GM23338 (cell line): Measurements from ENCODE around the gene PKHD1. TPM values are rescaled to one million over a fixed set of nuclear protein-coding genes. Genes with fewer than 3 reads are reported as not detected.

Source experiments
- ATAC-seq: fragments of 200-7000 bp; cut with Tn5 transposase; 3 replicates; pipeline ENCODE4 v1.9.1; 2020
- DNase-seq: peaks from one replicate; pipeline ENCODE4 v3.0.0-alpha.2; 2015; ENCODE audit warnings: low spot score
- H2AFZ ChIP-seq: fragments of 200-600 bp; sonication (generic); 2 replicates; pipeline ENCODE4 v1.8.0; 2016; ENCODE audit warnings: antibody characterized with exemption, mild to moderate bottlenecking, moderate library complexity
- H3F3A ChIP-seq: fragments of 200-600 bp; sonication (generic); replicated peaks from 2 replicates; pipeline ENCODE4 v1.8.0; 2017; ENCODE audit warnings: antibody characterized with exemption, mixed run types, low read depth
- H3K27ac ChIP-seq: fragments of 200-600 bp; sonication (generic); 2 replicates; pipeline ENCODE4 v1.6.1; 2016; ENCODE audit warnings: low read depth
- H3K27me3 ChIP-seq: fragments of 200-600 bp; sonication (generic); 2 replicates; pipeline ENCODE4 v1.8.0; 2016; ENCODE audit warnings: mild to moderate bottlenecking, mixed run types, moderate library complexity; ENCODE audit not compliant: insufficient read depth
- H3K36me3 ChIP-seq: fragments of 200-600 bp; sonication (generic); 2 replicates; pipeline ENCODE4 v1.8.0; 2016; ENCODE audit warnings: mild to moderate bottlenecking; ENCODE audit not compliant: insufficient read depth
- H3K4me1 ChIP-seq: fragments of 200-600 bp; sonication (generic); 2 replicates; pipeline ENCODE4 v1.8.0; 2016; ENCODE audit warnings: mild to moderate bottlenecking, moderate library complexity; ENCODE audit not compliant: insufficient read depth
- H3K4me2 ChIP-seq: fragments of 200-600 bp; sonication (generic); 2 replicates; pipeline ENCODE4 v1.7.1; 2017; ENCODE audit warnings: mixed run types
- H3K4me3 ChIP-seq: fragments of 200-600 bp; sonication (generic); 2 replicates; pipeline ENCODE4 v1.6.1; 2016; ENCODE audit warnings: mixed run types
- H3K79me2 ChIP-seq: fragments of 200-600 bp; sonication (generic); replicated peaks from 2 replicates; pipeline ENCODE4 v1.8.0; 2017; ENCODE audit warnings: mild to moderate bottlenecking; ENCODE audit not compliant: insufficient read depth
- H3K9me2 ChIP-seq: fragments of 200-600 bp; sonication (generic); 2 replicates; pipeline ENCODE4 v1.8.0; 2017; ENCODE audit not compliant: insufficient read depth
- H4K20me1 ChIP-seq: fragments of 200-600 bp; sonication (generic); replicated peaks from 2 replicates; pipeline ENCODE4 v1.8.0; 2017; ENCODE audit warnings: mild to moderate bottlenecking; ENCODE audit not compliant: insufficient read depth
- H3K27ac Mint-ChIP-seq: 2 replicates; pipeline ENCODE4 v1.8.0; 2020; ENCODE audit warnings: inconsistent platforms, mild to moderate bottlenecking, moderate library complexity, mixed read lengths
- H3K27me3 Mint-ChIP-seq: 3 replicates; pipeline ENCODE4 v1.8.0; 2022; ENCODE audit warnings: low read depth, mild to moderate bottlenecking, moderate library complexity, mixed read lengths, inconsistent platforms; ENCODE audit not compliant: insufficient read depth, poor library complexity
- H3K36me3 Mint-ChIP-seq: 3 replicates; pipeline ENCODE4 v1.8.0; 2021; ENCODE audit warnings: low read depth, mild to moderate bottlenecking, inconsistent platforms, moderate library complexity, mixed read lengths
- H3K4me1 Mint-ChIP-seq: 3 replicates; pipeline ENCODE4 v1.8.0; 2020; ENCODE audit warnings: mild to moderate bottlenecking, inconsistent platforms, mixed read lengths
- H3K4me3 Mint-ChIP-seq: 3 replicates; pipeline ENCODE4 v1.8.0; 2021; ENCODE audit warnings: moderate library complexity, mild to moderate bottlenecking, inconsistent platforms, mixed read lengths
- H3K9me3 Mint-ChIP-seq: 3 replicates; pipeline ENCODE4 v1.8.0; 2020; ENCODE audit warnings: moderate library complexity, mild to moderate bottlenecking, inconsistent platforms, mixed read lengths
- CREB1 ChIP-seq: fragments of 250-450 bp; sonication (Bioruptor Pico); IDR thresholded peaks from 2 replicates; pipeline ENCODE4 v1.5.0; 2020; ENCODE audit warnings: low read depth, mild to moderate bottlenecking, moderate library complexity
- JUNB ChIP-seq: IDR thresholded peaks from one replicate; pipeline ENCODE4 v1.6.1; 2016; ENCODE audit warnings: antibody characterized with exemption; ENCODE audit not compliant: unreplicated experiment
- NANOG ChIP-seq: IDR thresholded peaks from 2 replicates; pipeline ENCODE4 v1.6.1; 2016; ENCODE audit warnings: antibody characterized with exemption, borderline replicate concordance
- POLR2AphosphoS5 ChIP-seq: IDR thresholded peaks from 2 replicates; pipeline ENCODE4 v1.6.1; 2016; ENCODE audit warnings: antibody characterized with exemption, low read depth
- STAT1 ChIP-seq: IDR thresholded peaks from one replicate; pipeline ENCODE4 v1.6.1; 2016; ENCODE audit warnings: antibody characterized with exemption; ENCODE audit not compliant: unreplicated experiment
- ZNF114 ChIP-seq: fragments of 250-450 bp; sonication (Bioruptor Pico); IDR thresholded peaks from 2 replicates; pipeline ENCODE4 v1.5.0; 2020; ENCODE audit warnings: mild to moderate bottlenecking, moderate library complexity
- ZNF331 ChIP-seq: fragments of 250-450 bp; sonication (Bioruptor Pico); IDR thresholded peaks from 2 replicates; pipeline ENCODE4 v1.5.0; 2020; ENCODE audit warnings: low read depth, mild to moderate bottlenecking, moderate library complexity
- polyA plus RNA-seq: library from polyadenylated mRNA; unstranded; fragments of >200 nt; fragmentation: Nextera tagmentation; extraction: Ambion mirVana; gene quantifications from 2 replicates; pipeline ENCODE4 v1.2.1, GENCODE V29; 2016
- total RNA-seq: library from RNA; depleted of rRNA; stranded (reverse); fragments of >200 nt; shearing (Covaris generic); gene quantifications from 2 replicates; pipeline ENCODE4 v1.2.3, GENCODE V29; 2014
- TF ChIP-seq, protein P1 (sequence below), 2 experiments: fragments of 200-600 bp in 1 of 2; sonication (generic) in 1 of 2; conservative IDR thresholded peaks; 2 replicates each; pipeline versions ENCODE4 v1.5.1 to v1.6.1; 2016 to 2017; ENCODE audit warnings: antibody characterized with exemption in 2 of 2, low read depth in 2 of 2, mild to moderate bottlenecking in 2 of 2, moderate library complexity in 1 of 2
- TF ChIP-seq, protein P2 (sequence below): IDR thresholded peaks from 2 replicates; pipeline ENCODE4 v1.6.1; 2016; ENCODE audit warnings: antibody characterized with exemption

Gene PKHD1
- total and polyA plus RNA-seq, 2 experiments from 2014 or later = 0.03 to 0.07 TPM

DNA sequence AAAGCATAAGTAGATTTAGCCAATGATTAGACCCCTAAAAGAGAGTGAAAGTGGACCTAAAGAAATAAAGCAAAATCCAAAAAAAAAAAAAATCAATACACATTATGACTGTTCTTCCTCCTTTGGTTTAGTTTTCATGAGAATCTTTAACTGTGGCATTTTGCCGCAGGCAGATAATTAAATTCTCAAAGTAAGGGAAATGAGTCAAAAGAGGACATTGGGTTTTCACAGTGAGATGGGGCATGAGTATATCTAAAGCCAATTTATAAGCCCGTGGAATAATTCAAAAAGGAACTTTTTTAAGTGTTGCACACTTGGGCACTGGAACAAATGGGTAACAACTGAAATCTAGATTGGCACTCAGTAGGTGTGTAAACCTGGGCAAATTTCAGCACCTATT lies 230.3 kb downstream of the PKHD1 start (continued):
- TF ChIP-seq, protein P1, sequence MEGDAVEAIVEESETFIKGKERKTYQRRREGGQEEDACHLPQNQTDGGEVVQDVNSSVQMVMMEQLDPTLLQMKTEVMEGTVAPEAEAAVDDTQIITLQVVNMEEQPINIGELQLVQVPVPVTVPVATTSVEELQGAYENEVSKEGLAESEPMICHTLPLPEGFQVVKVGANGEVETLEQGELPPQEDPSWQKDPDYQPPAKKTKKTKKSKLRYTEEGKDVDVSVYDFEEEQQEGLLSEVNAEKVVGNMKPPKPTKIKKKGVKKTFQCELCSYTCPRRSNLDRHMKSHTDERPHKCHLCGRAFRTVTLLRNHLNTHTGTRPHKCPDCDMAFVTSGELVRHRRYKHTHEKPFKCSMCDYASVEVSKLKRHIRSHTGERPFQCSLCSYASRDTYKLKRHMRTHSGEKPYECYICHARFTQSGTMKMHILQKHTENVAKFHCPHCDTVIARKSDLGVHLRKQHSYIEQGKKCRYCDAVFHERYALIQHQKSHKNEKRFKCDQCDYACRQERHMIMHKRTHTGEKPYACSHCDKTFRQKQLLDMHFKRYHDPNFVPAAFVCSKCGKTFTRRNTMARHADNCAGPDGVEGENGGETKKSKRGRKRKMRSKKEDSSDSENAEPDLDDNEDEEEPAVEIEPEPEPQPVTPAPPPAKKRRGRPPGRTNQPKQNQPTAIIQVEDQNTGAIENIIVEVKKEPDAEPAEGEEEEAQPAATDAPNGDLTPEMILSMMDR (conservative IDR thresholded peaks at IDR 0.05; ENCODE audit: low read depth in 2 of 2) = no peak
- TF ChIP-seq, protein P2, sequence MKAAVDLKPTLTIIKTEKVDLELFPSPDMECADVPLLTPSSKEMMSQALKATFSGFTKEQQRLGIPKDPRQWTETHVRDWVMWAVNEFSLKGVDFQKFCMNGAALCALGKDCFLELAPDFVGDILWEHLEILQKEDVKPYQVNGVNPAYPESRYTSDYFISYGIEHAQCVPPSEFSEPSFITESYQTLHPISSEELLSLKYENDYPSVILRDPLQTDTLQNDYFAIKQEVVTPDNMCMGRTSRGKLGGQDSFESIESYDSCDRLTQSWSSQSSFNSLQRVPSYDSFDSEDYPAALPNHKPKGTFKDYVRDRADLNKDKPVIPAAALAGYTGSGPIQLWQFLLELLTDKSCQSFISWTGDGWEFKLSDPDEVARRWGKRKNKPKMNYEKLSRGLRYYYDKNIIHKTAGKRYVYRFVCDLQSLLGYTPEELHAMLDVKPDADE = no peak
- no peak for TF ChIP-seq POLR2AphosphoS5
- no peak for TF ChIP-seq ZNF331 (CRISPR knock-in tag)
- no peak for TF ChIP-seq ZNF114 (CRISPR knock-in tag)
- TF ChIP-seq CREB1 (CRISPR knock-in tag) = no peak

DNA sequence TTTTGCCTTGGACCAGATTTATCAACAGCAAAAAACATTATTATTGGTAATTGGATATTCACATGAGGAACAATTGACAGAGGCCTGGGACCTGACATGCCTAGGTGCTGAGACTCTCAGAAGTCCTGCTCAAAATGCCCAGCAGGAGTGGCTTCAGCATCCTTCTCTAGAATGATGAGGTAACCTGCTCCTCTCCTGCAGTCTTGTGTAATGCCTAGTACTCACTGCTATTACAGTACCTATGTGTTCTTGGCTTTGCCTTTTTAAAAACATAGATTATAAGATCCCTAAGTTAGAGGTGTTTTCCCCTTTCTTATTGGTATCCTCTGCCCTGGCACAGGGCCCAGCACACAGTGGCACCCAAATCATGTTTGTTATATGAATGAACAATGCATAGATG lies 230.9 kb downstream of the PKHD1 start:
- H3K36me3 ChIP-seq = no peaks in the 10 kb centered on the region; the same call in 1 of the 2 replicates
- H3K4me1 Mint-ChIP-seq = peaks cover 14% of the 10 kb centered on the region
- no peak overlapping the region for H3K4me2 ChIP-seq
- H3K27ac ChIP-seq = no peak overlapping the region
- no peak overlapping the region for H3K4me3 ChIP-seq
- H3K9me3 Mint-ChIP-seq = peaks cover 22% of the 10 kb centered on the region
- H2AFZ ChIP-seq = no peak overlapping the region
- no peaks in the 10 kb centered on the region for H3K79me2 ChIP-seq
- H4K20me1 ChIP-seq = no peaks in the 10 kb centered on the region
- H3K9me2 ChIP-seq = no peaks in the 10 kb centered on the region
- H3K36me3 Mint-ChIP-seq = peaks cover 15% of the 10 kb centered on the region; the same call in 2 of the 3 replicates
- no peak for ATAC-seq
- no peaks in the 10 kb centered on the region for H3F3A ChIP-seq
- TF ChIP-seq, protein P1 (conservative IDR thresholded peaks at IDR 0.05; ENCODE audit: low read depth in 2 of 2) = no peak
- TF ChIP-seq STAT1 (no peak), JUNB (no peak), ZNF114 (CRISPR knock-in tag) (no peak), NANOG (no peak), CREB1 (CRISPR knock-in tag) (no peak)
- no peak overlapping the region for H3K27ac Mint-ChIP-seq
- H3K4me1 ChIP-seq = 0 out of 2 replicates have a peak, but pooled peaks cover 7% of the 10 kb centered on the region
- no peaks in the 10 kb centered on the region for H3K27me3 ChIP-seq
- no peak overlapping the region for H3K4me3 Mint-ChIP-seq
- peaks cover 4% of the 10 kb centered on the region for H3K27me3 Mint-ChIP-seq
- no peak for DNase-seq
